ENCODE data around the gene DNASE1.

Gene DNASE1

DNA sequence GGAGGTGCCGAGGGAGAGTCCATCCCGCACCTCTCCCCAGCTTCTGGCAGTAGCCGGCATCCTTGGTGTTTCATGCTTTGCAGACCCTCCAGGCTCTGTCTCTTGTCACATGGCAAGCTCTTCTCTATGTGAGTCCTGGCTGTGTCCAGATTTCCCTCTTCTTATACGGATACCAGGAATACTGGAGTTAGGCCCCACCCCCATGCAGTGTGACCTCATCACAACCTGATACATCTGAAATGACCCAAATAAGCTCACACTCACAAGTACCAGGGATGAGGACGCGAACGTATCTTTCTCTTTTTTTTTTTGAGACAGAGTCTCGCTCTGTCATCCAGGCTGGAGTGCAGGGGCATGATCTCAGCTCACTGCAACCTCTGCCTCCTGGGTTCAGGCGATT, 39.6 kb downstream of the DNASE1 start:
- in situ Hi-C loops (cut with MboI; ENCODE audit: low sequenced_read_pairs) = no loop called here

DNA sequence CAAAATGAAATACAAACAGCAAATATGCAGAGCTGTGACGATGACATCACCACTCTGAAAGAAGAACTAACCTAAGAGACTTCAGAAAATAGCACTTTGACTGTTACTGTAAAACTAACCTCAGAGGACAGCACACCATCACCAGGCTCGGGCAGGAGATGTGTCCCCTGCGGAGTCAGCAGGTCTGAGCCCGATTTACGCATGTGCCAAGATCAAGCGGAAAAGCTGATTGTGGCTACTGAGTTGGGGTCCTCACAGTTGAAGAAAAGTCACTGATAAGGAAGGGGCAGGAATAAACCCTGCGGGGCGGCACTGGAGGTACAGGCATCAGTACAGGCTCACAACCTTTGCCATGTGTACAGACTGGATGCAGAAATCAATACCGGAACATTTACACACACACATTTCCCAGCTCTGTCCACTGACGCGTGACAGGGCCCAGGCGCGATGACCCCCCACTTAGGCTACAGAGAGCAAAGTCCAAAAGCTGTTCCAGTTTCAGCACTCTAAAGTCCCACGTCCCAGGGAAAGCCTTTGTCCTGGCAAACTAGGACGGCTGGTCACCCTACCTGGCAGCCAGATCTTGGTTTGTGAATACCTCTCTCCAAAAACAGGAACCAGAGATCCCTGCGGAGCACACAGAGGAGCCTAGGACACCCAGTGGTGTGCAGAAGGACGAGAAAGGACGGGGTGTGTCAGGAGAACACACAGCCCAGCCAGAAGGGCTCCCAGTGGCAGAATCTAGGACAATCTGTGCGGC, 41.3 kb downstream of the DNASE1 start:
- in situ Hi-C loops (cut with MboI; ENCODE audit: low sequenced_read_pairs) = no loop called here

DNA sequence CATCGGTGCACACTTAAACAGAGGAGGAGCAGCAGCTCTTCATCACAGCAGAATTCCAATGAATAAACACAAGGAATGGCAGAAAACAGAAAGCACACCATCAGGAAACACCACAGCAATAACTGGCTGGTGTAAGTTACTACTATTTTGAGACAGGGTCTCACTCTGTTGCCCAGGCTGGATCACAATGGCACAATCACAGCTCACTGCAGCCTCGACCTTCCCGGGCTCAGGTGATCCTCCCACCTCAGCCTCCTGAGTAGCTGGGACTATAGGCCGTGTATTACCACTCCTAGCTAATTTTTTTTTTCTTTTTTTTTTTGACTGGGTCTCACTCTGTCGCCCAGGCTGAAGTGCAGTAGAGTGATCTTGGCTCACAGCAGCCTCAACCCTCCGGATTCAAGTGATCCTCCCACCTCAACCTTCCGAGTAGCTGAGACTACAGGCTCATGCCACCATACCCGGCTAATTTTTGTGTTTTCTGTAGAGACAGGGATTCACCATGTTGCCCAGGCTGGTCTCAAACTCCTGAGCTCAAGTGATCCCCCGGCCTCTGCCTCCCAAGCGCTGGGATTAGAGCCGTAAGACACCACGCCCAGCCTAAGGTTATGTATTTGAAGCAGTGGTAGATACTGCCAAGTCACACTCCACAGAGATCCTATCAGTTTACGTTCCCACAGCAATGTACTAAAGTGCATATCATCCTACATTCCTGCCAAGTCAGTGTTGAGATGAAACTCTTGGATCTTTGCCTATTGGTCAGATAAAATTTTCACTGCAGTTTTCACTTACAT, 42.1 kb downstream of the DNASE1 start:
- in situ Hi-C loops (cut with MboI; ENCODE audit: low sequenced_read_pairs) = no loop called here

DNA sequence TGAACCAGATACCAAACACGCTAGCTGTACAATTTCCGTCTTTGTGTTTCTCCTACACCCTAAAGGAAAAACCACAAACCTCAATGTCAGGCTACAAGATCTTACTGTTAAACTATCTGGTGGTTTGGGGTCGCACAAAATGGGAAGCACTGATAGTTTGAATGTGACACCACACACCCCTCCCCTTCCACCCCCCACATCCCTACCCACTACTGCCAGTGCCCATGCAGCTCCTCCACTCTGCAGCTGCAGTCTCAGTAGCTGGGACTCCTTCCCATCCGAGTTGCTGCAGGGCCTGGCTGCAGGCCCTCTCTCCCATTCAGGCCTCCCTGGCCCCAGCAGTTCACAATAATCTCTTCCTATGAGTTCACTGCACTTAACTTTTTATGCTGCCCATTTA, 44.5 kb downstream of the DNASE1 start:
- in situ Hi-C loops (cut with MboI; ENCODE audit: low sequenced_read_pairs) = no loop called here

- in situ Hi-C loops (cut with MboI; ENCODE audit: low sequenced_read_pairs) = no loop called here
Observed at GRCh38 chr16:3701531-3701930, 47.0 kb downstream of the DNASE1 start.

GRCh38 chr16:3702082-3702481, 47.6 kb downstream of the DNASE1 start:
- in situ Hi-C loops (cut with MboI; ENCODE audit: low sequenced_read_pairs) = no loop called here

- in situ Hi-C loops (cut with MboI; ENCODE audit: low sequenced_read_pairs) = no loop called here
Observed at GRCh38 chr16:3706253-3707012, 51.9 kb downstream of the DNASE1 start.
